ENCODE measurements around the gene NOSIP.

NOSIP gene

GRCh38 chr19:49506575-49507105 is 73.7 kb downstream of the NOSIP start:
- DNase-seq (ENCODE audit: low spot score) = peak; percentile 80
